Vagina (tissue), 2 donors: ENCODE data around the gene SUPT3H. TPM values are rescaled to one million over a fixed set of nuclear protein-coding genes. Genes with fewer than 3 reads are reported as not detected.

Experiments
- DNase-seq, 2 donors: peaks; one replicate each; pipeline ENCODE4 v3.0.0-alpha.2; 2017; ENCODE audit errors: extremely low spot score in 2 of 2
- H3K27ac ChIP-seq: fragments of 200-600 bp; sonication (generic); one replicate; pipeline ENCODE4 v1.5.1; 2019
- H3K27me3 ChIP-seq: fragments of 200-600 bp; sonication (generic); one replicate; pipeline ENCODE4 v1.5.1; 2019
- H3K36me3 ChIP-seq, 2 donors: fragments of 200-600 bp; sonication (generic); one replicate each; pipeline ENCODE4 v1.5.1; 2017 to 2019
- H3K4me1 ChIP-seq: fragments of 200-600 bp; sonication (generic); one replicate; pipeline ENCODE4 v1.5.1; 2019
- H3K4me3 ChIP-seq, 2 donors: fragments of 200-600 bp; sonication (generic); 1 replicate in 1 of 2; 2 replicates in 1 of 2; pipeline ENCODE4 v1.5.1; 2016 to 2019
- H3K9me3 ChIP-seq: fragments of 200-600 bp; sonication (generic); one replicate; pipeline ENCODE4 v1.5.1; 2019
- CTCF ChIP-seq, 3 experiments: fragments of 450-650 bp in 2 of 3; fragments of 200-600 bp in 1 of 3; sonication (generic) in 1 of 3; IDR thresholded peaks; one replicate each; pipeline ENCODE4 v1.5.1; 2017 to 2019; ENCODE audit warnings: antibody characterized with exemption in 3 of 3, mild to moderate bottlenecking in 2 of 3, moderate library complexity in 2 of 3
- POLR2A ChIP-seq, 2 donors: fragments of 450-650 bp; IDR thresholded peaks; one replicate each; pipeline ENCODE4 v1.6.1; 2017; ENCODE audit warnings: antibody characterized with exemption in 2 of 2, mild to moderate bottlenecking in 2 of 2, moderate library complexity in 2 of 2
- POLR2AphosphoS5 ChIP-seq, 2 donors: sonication (generic); formaldehyde crosslinking; IDR thresholded peaks; one replicate each; pipeline ENCODE4 v1.9.0; 2017; ENCODE audit warnings: antibody characterized with exemption in 2 of 2, mild to moderate bottlenecking in 2 of 2, low read depth in 1 of 2; ENCODE audit not compliant: insufficient read depth in 1 of 2
- intact Hi-C: fragments of 100-400 bp; cut with DNase I; formaldehyde crosslinking; loops from one replicate; pipeline ENCODE4 v1.15.1; 2023
- total RNA-seq: library from RNA; depleted of rRNA; stranded (reverse); fragments of >200 nt; gene quantifications from one replicate; pipeline ENCODE4 v1.2.3, GENCODE V29; 2016

SUPT3H gene
- total RNA-seq, 1 donor from 2014 or later = 4.2 TPM

DNA sequence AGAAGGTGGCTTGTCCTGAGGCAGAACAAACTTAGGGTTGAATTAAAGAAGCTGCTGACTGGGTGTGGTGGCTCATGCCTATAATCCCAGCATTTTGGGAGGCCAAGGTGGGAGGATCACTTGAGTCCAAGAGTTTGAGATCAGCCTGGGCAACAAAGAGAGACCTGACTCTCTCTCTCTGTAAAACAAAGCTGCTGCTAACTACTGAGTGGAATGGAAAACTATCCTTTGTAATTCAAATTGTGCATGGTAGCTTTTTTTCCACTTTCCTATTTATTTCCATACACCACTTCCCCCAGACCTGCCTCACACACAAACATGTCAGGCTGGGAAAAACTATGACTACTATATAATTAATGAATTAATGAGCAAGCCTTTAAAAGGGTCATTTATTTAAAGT is 553.2 kb downstream of the SUPT3H start:
- no peak overlapping the region for H3K4me3 ChIP-seq
- no peaks in the 10 kb centered on the region for H3K9me3 ChIP-seq
- no peak for DNase-seq
- no peak overlapping the region for H3K27ac ChIP-seq
- no peaks in the 10 kb centered on the region for H3K4me1 ChIP-seq
- intact Hi-C loops = no loop called here
- no peaks in the 10 kb centered on the region for H3K27me3 ChIP-seq
- no peaks in the 10 kb centered on the region for H3K36me3 ChIP-seq
- no peak for TF ChIP-seq POLR2A (IDR thresholded peaks at IDR 0.05)
- no peak for TF ChIP-seq POLR2AphosphoS5 (IDR thresholded peaks at IDR 0.05; ENCODE audit: insufficient read depth in 1 of 2, low read depth in 1 of 2)

GRCh38 chr6:44820759-44821158 is 557.0 kb downstream of the SUPT3H start:
- Histone ChIP-seq H3K9me3 (no peaks in the 10 kb centered on the region), H3K27me3 (no peaks in the 10 kb centered on the region), H3K36me3 (no peaks in the 10 kb centered on the region), H3K27ac (no peak overlapping the region), H3K4me1 (no peaks in the 10 kb centered on the region), H3K4me3 (no peak overlapping the region)
- TF ChIP-seq CTCF (IDR thresholded peaks at IDR 0.05) (no peak), POLR2AphosphoS5 (IDR thresholded peaks at IDR 0.05; ENCODE audit: insufficient read depth in 1 of 2, low read depth in 1 of 2) (no peak), POLR2A (IDR thresholded peaks at IDR 0.05) (no peak)
- intact Hi-C loops = no loop called here
- no peak for DNase-seq

DNA sequence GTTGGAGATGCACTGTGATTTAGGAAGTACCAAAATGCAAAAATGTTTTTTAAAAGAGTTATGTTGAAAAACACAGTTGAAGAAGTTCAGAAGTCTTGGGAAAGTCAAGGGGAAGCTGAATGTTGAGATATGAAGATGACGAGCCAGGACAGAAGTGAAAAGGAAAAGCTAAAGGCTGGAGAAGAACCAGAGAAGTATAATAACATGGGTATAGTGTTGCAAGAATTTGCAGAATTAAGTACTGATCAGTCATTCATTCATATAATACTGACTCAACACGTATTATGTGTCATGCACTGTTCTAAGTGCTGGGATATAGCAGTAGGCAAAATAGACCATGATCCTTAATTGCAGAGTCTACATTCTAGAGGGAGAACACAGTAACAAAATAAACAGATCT is 557.4 kb downstream of the SUPT3H start:
- no peaks in the 10 kb centered on the region for H3K27me3 ChIP-seq
- intact Hi-C loops = no loop called here
- TF ChIP-seq CTCF (IDR thresholded peaks at IDR 0.05) (no peak), POLR2AphosphoS5 (IDR thresholded peaks at IDR 0.05; ENCODE audit: insufficient read depth in 1 of 2, low read depth in 1 of 2) (no peak), POLR2A (IDR thresholded peaks at IDR 0.05) (no peak)
- no peaks in the 10 kb centered on the region for H3K4me1 ChIP-seq
- H3K9me3 ChIP-seq = no peaks in the 10 kb centered on the region
- no peak for DNase-seq
- no peaks in the 10 kb centered on the region for H3K36me3 ChIP-seq
- H3K27ac ChIP-seq = no peak overlapping the region
- H3K4me3 ChIP-seq = no peak overlapping the region

DNA sequence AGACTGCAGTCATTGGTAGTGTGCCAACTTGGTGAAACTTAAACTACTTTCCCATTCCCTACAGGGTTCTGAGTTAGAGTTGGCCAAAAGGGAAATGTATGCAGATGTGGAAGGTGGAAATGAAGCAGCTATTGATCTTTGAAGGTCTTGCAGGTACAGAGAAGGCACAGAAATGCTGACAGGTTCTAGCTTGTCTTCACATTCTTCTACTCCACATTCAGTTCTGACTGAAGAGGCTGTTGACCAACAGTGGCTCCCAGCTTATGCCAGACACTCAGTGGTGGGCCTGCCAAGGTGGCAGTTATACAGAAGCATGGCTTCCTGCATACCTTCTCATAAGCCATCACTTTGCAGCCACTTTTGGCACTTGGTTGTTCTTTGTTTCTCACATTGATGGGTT is 566.3 kb downstream of the SUPT3H start:
- no peak for DNase-seq
- no peaks in the 10 kb centered on the region for H3K27me3 ChIP-seq
- H3K4me3 ChIP-seq = no peak overlapping the region
- no peaks in the 10 kb centered on the region for H3K36me3 ChIP-seq
- intact Hi-C loops = no loop called here
- H3K9me3 ChIP-seq = no peaks in the 10 kb centered on the region
- TF ChIP-seq POLR2A (IDR thresholded peaks at IDR 0.05) = no peak
- TF ChIP-seq CTCF (IDR thresholded peaks at IDR 0.05) = no peak
- TF ChIP-seq POLR2AphosphoS5 (IDR thresholded peaks at IDR 0.05; ENCODE audit: insufficient read depth in 1 of 2, low read depth in 1 of 2) = no peak
- no peaks in the 10 kb centered on the region for H3K4me1 ChIP-seq
- no peak overlapping the region for H3K27ac ChIP-seq

GRCh38 chr6:44809258-44809657 is 568.5 kb downstream of the SUPT3H start:
- Histone ChIP-seq H3K4me3 (no peak overlapping the region), H3K36me3 (no peaks in the 10 kb centered on the region), H3K27ac (no peak overlapping the region), H3K27me3 (no peaks in the 10 kb centered on the region), H3K9me3 (no peaks in the 10 kb centered on the region), H3K4me1 (no peaks in the 10 kb centered on the region)
- DNase-seq = no peak
- TF ChIP-seq CTCF (IDR thresholded peaks at IDR 0.05) = no peak
- no peak for TF ChIP-seq POLR2A (IDR thresholded peaks at IDR 0.05)
- no peak for TF ChIP-seq POLR2AphosphoS5 (IDR thresholded peaks at IDR 0.05; ENCODE audit: insufficient read depth in 1 of 2, low read depth in 1 of 2)
- intact Hi-C loops = no loop called here

DNA sequence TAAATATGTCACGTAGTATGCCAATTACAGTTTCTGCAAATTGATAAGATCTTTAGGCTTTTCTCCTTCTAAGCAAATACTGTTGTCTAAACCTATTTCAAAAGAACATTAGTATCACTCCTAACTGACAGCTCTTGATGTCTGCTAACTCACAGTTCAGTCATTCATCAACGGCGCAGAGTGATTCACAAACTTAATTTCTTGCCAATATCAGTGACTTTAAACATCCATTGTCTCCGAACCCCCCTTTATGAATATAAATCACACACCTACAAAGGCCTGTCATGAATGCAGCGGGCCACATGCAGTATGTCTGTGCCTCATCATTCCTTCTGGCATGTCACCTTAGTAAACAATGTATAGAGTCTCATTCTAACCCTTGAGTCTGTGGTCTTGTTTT is 569.6 kb downstream of the SUPT3H start:
- no peaks in the 10 kb centered on the region for H3K27me3 ChIP-seq
- no peak overlapping the region for H3K27ac ChIP-seq
- intact Hi-C loops = no loop called here
- no peak for TF ChIP-seq POLR2AphosphoS5 (IDR thresholded peaks at IDR 0.05; ENCODE audit: insufficient read depth in 1 of 2, low read depth in 1 of 2)
- no peak for TF ChIP-seq CTCF (IDR thresholded peaks at IDR 0.05)
- no peak for TF ChIP-seq POLR2A (IDR thresholded peaks at IDR 0.05)
- no peak overlapping the region for H3K4me3 ChIP-seq
- H3K9me3 ChIP-seq = no peaks in the 10 kb centered on the region
- no peak for DNase-seq
- H3K4me1 ChIP-seq = no peaks in the 10 kb centered on the region
- H3K36me3 ChIP-seq = no peaks in the 10 kb centered on the region
